Naive thymus-derived CD8-positive, alpha-beta T cell (primary cell): Measurements from ENCODE around the gene TSGA10IP. TPM values are rescaled to one million over a fixed set of nuclear protein-coding genes. Genes with fewer than 3 reads are reported as not detected.

Experiments used
- ATAC-seq, 2 donors: fragments of 150-1000 bp; cut with Tn5 transposase in 1 of 2; sonication (Bioruptor Pico), chemical (Tn5 transposase) in 1 of 2; 1 replicate in 1 of 2; 2 replicates in 1 of 2; pipeline ENCODE4 v1.10.0; 2021; ENCODE audit warnings: mild to moderate bottlenecking in 2 of 2, moderate library complexity in 2 of 2
- POLR2A ChIA-PET: fragments of 350-600 bp; sonication (Branson Sonifier 250); formaldehyde crosslinking; loops from one replicate; lab custom pipeline; 2021; ENCODE audit warnings: antibody characterized with exemption; lab: Charles Lee
- DNase-seq, 10 donors: peaks; one replicate each; pipeline versions ENCODE4 v3.0.0 to v3.0.0-alpha.2; 2020 to 2022
- H3K27ac Mint-ChIP-seq, 10 donors: one replicate each; pipeline ENCODE4 v1.8.0; 2020 to 2022; ENCODE audit warnings: mild to moderate bottlenecking in 10 of 10, mixed read lengths in 10 of 10, moderate library complexity in 4 of 10, inconsistent platforms in 1 of 10
- H3K27me3 Mint-ChIP-seq, 5 donors: one replicate each; pipeline ENCODE4 v1.8.0; 2021 to 2022; ENCODE audit warnings: mixed read lengths in 5 of 5
- H3K36me3 Mint-ChIP-seq, 3 donors: one replicate each; pipeline ENCODE4 v1.8.0; 2020 to 2022; ENCODE audit warnings: mixed read lengths in 3 of 3, mild to moderate bottlenecking in 2 of 3, inconsistent platforms in 1 of 3
- H3K4me1 Mint-ChIP-seq, 4 donors: one replicate each; pipeline ENCODE4 v1.8.0; 2021 to 2022; ENCODE audit warnings: mixed read lengths in 4 of 4
- H3K4me3 Mint-ChIP-seq, 10 donors: one replicate each; pipeline ENCODE4 v1.8.0; 2020 to 2022; ENCODE audit warnings: mild to moderate bottlenecking in 10 of 10, mixed read lengths in 10 of 10, moderate library complexity in 6 of 10, inconsistent platforms in 1 of 10
- H3K9me3 Mint-ChIP-seq, 9 donors: one replicate each; pipeline ENCODE4 v1.8.0; 2020 to 2022; ENCODE audit warnings: mixed read lengths in 9 of 9, mild to moderate bottlenecking in 3 of 9, inconsistent platforms in 1 of 9, moderate library complexity in 1 of 9
- polyA plus RNA-seq, 3 donors: library from polyadenylated mRNA; unstranded; fragments of 300-500 nt; fragmentation: Illumina TruSeq; gene quantifications; one replicate each; pipeline ENCODE4 v1.2.3, GENCODE V29; 2021
- total RNA-seq, 8 experiments: library from RNA in 2 of 8; stranded (reverse) in 2 of 8; gene quantifications; one replicate each; pipeline ENCODE4 v1.2.3 and lab custom pipeline; 2021 to 2026

Gene TSGA10IP
- total and polyA plus RNA-seq, 5 experiments from 2014 or later = not detected

DNA sequence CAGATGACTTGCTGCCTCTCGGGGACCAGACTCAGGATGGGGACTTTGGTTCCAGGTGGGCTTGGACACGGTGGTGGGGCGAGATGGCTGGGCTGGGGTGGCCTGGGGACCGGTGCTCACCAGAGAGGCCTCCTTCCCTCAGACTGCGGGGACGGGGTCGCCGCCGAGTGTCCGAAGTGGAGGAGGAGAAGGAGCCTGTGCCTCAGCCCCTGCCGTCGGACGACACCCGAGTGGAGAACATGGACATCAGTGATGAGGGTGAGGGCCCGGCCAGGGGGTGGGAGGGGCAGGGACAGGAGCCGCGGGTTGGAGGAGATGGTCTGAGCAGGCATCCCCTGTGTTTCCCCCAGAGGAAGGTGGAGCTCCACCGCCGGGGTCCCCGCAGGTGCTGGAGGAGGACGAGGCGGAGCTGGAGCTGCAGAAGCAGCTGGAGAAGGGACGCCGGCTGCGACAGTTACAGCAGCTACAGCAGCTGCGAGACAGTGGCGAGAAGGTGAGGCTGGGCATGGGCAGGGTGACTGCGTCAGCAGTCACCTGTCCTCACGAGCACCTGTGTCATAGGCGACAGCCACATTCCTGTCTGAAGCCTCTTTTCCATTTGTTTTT, 22.2 kb downstream of the TSGA10IP start:
- Mint-ChIP-seq H3K9me3 (no peaks in the 10 kb centered on the region), H3K4me3 (no peak overlapping the region), H3K4me1 (peaks cover 27 to 42% (median 33%) of the 10 kb centered on the region in 4 donors), H3K36me3 (peaks cover 0 to 82% (median 6%) of the 10 kb centered on the region in 3 donors), H3K27ac (no peak overlapping the region), H3K27me3 (no peaks in the 10 kb centered on the region)
- POLR2A ChIA-PET = no interaction called here
- DNase-seq (no peak), ATAC-seq (no peak)

DNA sequence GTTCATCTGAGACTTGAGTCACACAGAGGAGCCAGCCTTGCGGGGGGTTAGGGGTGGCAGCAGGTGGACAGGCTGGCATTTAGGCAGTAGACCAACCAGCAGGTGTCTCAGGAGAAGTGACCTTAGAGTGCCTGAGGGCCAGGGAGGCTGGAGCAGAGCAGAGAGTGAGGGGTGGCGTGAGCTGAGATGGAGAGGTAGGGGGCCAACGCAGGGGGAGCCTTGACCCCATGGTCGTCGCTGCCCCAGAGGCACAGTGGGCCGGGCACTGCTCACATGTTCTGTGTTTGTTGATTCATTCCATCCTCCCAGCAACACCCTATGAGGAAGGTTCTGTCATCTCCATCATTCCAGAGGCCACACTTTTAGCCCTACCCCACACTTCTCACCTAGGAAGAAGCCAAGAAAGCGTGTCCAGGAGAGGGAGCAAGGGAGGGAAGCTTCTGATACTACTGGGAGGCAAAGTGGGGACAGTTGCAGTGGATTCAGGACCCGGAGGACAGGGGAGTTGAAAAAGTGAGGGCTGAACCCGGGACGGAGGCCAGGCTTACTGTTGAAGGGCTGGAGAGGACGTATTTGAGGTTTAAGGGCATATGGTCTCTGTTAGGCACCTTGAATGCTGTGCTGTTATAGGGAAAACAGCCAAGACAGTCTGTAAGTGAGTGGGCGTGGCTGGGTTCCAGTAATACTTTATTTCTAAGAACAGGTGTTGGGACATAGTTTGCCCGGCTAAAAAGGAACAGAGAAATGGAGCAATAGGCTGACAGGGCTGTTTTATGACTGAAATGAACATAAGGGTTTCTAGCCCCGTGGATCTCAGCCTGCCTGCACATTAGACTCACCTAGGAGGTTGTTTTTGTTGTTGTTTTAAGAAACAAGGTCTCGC, 23.6 kb downstream of the TSGA10IP start:
- DNase-seq (no peak), ATAC-seq (no peak)
- no peaks in the 10 kb centered on the region for H3K9me3 Mint-ChIP-seq
- H3K27ac Mint-ChIP-seq = peak overlapping the region in 4 of 10 donors; percentile 28 to 65 (median 56)
- H3K27me3 Mint-ChIP-seq = no peaks in the 10 kb centered on the region
- H3K4me1 Mint-ChIP-seq = peaks cover 14 to 28% (median 22%) of the 10 kb centered on the region in 4 donors
- H3K36me3 Mint-ChIP-seq = peaks cover 0 to 89% (median 7%) of the 10 kb centered on the region in 3 donors
- POLR2A ChIA-PET = no interaction called here
- no peak overlapping the region for H3K4me3 Mint-ChIP-seq

DNA sequence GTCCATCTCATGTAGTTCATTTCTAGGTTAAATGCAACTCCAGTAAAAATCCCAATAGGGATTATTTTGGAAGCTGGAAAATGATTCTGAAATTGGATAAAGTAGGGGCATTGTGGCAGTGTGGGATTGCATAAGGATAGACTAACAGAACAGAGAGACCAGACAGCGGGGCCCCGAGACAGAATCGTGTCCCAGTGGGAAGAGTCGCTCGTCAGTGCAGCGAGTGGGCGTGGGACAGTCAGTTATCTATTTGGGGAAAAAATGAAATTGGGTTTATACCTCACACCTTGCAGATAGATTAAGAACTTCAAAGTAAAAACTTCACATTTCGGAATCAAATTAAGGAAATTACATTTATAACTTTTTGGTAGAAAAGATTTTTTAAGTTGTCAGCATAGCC, 26.8 kb downstream of the TSGA10IP start:
- no peak for ATAC-seq
- Mint-ChIP-seq H3K27me3 (no peaks in the 10 kb centered on the region), H3K27ac (peak overlapping the region in 3 of 10 donors; percentile 50 to 70 (median 51)), H3K4me3 (no peak overlapping the region), H3K4me1 (peaks cover 10 to 25% (median 21%) of the 10 kb centered on the region in 4 donors), H3K9me3 (no peaks in the 10 kb centered on the region), H3K36me3 (peaks cover 0 to 81% (median 2%) of the 10 kb centered on the region in 3 donors)
- POLR2A ChIA-PET = interaction anchor here (0.7 to 1.3 kb wide), 4 partner anchors 9 to 309 kb away, joined by 3 to 5 read pairs (median 3); partner anchors contain the start of gene RELA
- no peak for DNase-seq

DNA sequence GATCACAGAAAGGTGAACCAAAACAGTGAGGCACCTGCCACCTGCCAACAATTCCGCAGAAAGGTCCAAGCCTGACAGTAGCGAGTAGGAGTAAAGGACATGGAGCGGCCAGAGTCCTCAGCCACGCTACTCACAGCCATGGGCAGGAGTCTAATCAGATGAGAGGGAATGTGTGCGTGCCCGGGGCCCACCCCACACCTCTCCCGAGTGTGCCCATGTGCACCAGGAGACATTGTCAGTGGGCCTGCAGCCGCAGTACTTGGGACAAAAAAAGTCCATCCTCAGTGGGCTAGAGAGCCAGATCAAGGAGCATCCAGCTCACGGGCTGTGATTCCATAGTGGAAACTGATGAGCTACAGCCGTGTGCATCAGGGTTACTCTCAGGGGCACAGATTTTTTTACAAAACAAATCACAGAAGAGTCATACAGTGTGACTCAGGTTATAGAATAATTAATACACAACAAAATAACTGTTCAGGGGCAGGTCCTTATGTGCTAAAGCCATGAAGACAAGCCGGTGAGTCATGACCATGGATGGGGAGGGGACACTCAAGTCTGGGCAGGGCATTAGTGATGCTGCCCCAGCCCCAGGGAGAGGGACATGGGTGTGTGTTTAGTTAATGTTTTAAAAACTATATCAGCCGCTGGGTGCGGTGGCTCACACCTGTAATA, 28.3 kb downstream of the TSGA10IP start:
- POLR2A ChIA-PET = interaction anchor here (1.3 kb wide), 1 partner anchor 8 kb away, joined by 5 read pairs; no protein-coding TSS in a partner anchor
- Mint-ChIP-seq H3K27ac (no peak overlapping the region), H3K9me3 (no peaks in the 10 kb centered on the region), H3K36me3 (peaks cover 0 to 79% (median 2%) of the 10 kb centered on the region in 3 donors), H3K4me3 (no peak overlapping the region), H3K27me3 (no peaks in the 10 kb centered on the region), H3K4me1 (peaks cover 10 to 20% (median 16%) of the 10 kb centered on the region in 4 donors)
- no peak for DNase-seq
- no peak for ATAC-seq

GRCh38 chr11:65975771-65976170, 30.5 kb downstream of the TSGA10IP start:
- ATAC-seq = no peak
- no peak overlapping the region for H3K4me3 Mint-ChIP-seq
- peaks cover 5 to 8% (median 7%) of the 10 kb centered on the region in 4 donors for H3K4me1 Mint-ChIP-seq
- peaks cover 0 to 73% (median 6%) of the 10 kb centered on the region in 3 donors for H3K36me3 Mint-ChIP-seq
- no peaks in the 10 kb centered on the region for H3K9me3 Mint-ChIP-seq
- no peak for DNase-seq
- H3K27me3 Mint-ChIP-seq = no peaks in the 10 kb centered on the region
- H3K27ac Mint-ChIP-seq = peak overlapping the region in 4 of 10 donors; percentile 7 to 92 (median 44)
- POLR2A ChIA-PET = interaction anchor here (0.7 to 0.8 kb wide), 3 partner anchors 14 to 763 kb away, joined by 3 to 6 read pairs (median 4); no protein-coding TSS in a partner anchor

DNA sequence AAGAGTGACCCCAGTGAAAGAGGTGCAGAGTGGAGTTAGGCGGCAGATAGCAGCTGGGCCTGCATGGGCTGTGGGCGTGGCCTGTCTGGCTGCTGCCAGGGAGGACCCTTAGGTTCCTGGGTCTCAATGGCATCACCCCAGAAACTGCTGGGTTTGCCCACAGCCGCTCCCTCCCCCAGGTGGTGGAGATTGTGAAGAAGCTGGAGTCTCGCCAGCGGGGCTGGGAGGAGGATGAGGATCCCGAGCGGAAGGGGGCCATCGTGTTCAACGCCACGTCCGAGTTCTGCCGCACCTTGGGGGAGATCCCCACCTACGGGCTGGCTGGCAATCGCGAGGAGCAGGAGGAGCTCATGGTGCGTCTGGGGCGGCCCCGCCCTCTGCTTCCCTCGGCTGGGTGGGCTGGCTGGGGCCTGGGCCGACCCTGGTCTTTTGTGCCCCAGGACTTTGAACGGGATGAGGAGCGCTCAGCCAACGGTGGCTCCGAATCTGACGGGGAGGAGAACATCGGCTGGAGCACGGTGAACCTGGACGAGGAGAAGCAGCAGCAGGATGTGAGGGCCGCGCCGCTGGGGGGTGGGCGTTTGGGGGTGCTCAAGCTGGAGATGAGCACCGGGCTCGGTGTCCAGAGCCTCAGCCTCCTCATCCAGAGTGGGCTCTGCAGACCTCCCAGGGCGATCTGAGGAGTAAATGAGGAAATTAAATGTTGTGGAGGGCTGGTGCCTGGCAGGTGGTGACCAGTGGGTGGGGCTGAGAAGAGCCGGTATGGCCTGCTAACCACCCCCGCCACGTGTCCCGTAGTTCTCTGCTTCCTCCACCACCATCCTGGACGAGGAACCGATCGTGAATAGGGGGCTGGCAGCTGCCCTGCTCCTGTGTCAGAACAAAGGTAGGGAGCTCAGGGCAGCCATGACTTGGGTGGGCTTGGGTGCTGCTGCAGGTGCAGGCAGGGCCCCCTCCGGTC, 31.2 kb downstream of the TSGA10IP start:
- Mint-ChIP-seq H3K9me3 (no peaks in the 10 kb centered on the region), H3K27ac (peak overlapping the region in 4 of 10 donors; percentile 34 to 92 (median 39)), H3K36me3 (peaks cover 0 to 73% (median 6%) of the 10 kb centered on the region in 3 donors), H3K27me3 (no peaks in the 10 kb centered on the region), H3K4me3 (no peak overlapping the region), H3K4me1 (peaks cover 5 to 8% (median 7%) of the 10 kb centered on the region in 4 donors)
- DNase-seq (peak in 1 of 10 donors; percentile 59), ATAC-seq (no peak)
- POLR2A ChIA-PET = interaction anchor here (0.8 to 1.7 kb wide), 3 partner anchors 66 to 125 kb away, joined by 3 read pairs; no protein-coding TSS in a partner anchor

DNA sequence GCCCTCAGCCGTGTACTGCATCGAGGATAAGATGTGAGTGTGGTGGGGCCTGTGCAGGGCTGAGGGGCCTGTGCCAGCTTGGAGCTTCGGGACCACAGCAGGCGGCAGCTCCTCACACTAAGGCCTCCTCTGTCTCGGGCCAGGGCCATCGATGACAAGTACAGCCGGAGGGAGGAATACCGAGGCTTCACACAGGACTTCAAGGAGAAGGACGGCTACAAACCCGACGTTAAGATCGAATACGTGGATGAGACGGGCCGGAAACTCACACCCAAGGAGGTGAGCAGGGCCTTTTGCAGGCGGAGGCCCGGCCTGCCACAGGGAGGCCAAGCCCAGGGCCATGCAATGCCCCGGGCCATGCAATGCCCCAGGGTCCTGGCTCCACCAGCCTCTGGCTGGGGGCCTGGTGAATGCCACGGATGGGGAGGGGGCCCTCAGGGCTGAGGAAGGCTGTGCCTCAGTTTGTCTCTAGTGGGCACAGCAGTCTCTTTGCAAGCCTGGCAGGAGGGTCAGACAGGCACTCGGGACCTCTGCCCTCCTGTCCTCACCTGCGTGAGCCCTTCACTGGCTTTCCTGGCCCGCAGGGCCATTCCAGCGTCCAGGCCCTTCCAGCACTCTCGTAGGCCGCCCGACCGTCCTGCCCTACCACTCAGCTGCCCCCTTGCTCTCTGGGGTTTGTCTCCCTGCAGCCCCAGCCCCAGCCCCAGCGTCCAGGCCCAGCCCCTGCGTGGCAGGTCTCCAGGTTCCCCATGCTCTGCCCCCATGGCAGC, 32.5 kb downstream of the TSGA10IP start:
- Mint-ChIP-seq H3K27me3 (no peaks in the 10 kb centered on the region), H3K36me3 (peaks cover 0 to 62% (median 6%) of the 10 kb centered on the region in 3 donors), H3K4me3 (no peak overlapping the region), H3K27ac (peak overlapping the region in 1 of 10 donors; percentile 92), H3K4me1 (peaks cover 3 to 8% (median 5%) of the 10 kb centered on the region in 4 donors), H3K9me3 (no peaks in the 10 kb centered on the region)
- DNase-seq = no peak
- no peak for ATAC-seq
- POLR2A ChIA-PET = interaction anchor here (0.6 to 1.7 kb wide), 4 partner anchors 18 to 291 kb away, joined by 3 to 4 read pairs (median 3); no protein-coding TSS in a partner anchor

- ATAC-seq (no peak), DNase-seq (peak in 1 of 10 donors; percentile 64)
- H3K36me3 Mint-ChIP-seq = peaks cover 0 to 54% (median 6%) of the 10 kb centered on the region in 3 donors
- POLR2A ChIA-PET = interaction anchor here (0.6 to 1.7 kb wide), 4 partner anchors 19 to 292 kb away, joined by 3 to 5 read pairs (median 4); partner anchors contain the start of gene FIBP
- H3K27me3 Mint-ChIP-seq = no peaks in the 10 kb centered on the region
- H3K4me1 Mint-ChIP-seq = peaks cover 3 to 8% (median 5%) of the 10 kb centered on the region in 4 donors
- H3K27ac Mint-ChIP-seq = peak overlapping the region in 3 of 10 donors; percentile 40 to 76 (median 67)
- H3K9me3 Mint-ChIP-seq = no peaks in the 10 kb centered on the region
- no peak overlapping the region for H3K4me3 Mint-ChIP-seq
Observed at GRCh38 chr11:65978391-65979238, 33.3 kb downstream of the TSGA10IP start.

GRCh38 chr11:65979261-65979759, 34.0 kb downstream of the TSGA10IP start:
- ATAC-seq = no peak
- peak overlapping the region in 5 of 10 donors; percentile 19 to 85 (median 63) for H3K27ac Mint-ChIP-seq
- H3K27me3 Mint-ChIP-seq = no peaks in the 10 kb centered on the region
- H3K4me3 Mint-ChIP-seq = no peak overlapping the region
- no peak for DNase-seq
- no peaks in the 10 kb centered on the region for H3K9me3 Mint-ChIP-seq
- peaks cover 3 to 8% (median 5%) of the 10 kb centered on the region in 4 donors for H3K4me1 Mint-ChIP-seq
- POLR2A ChIA-PET = interaction anchor here (1.2 to 1.7 kb wide), 2 partner anchors 91 to 121 kb away, joined by 3 to 5 read pairs; partner anchors contain the start of gene FIBP
- peaks cover 0 to 49% (median 4%) of the 10 kb centered on the region in 3 donors for H3K36me3 Mint-ChIP-seq
